K562 (cell line): Measurements from ENCODE around the gene MAML1. TPM values are rescaled to one million over a fixed set of nuclear protein-coding genes. Genes with fewer than 3 reads are reported as not detected.
A peak's percentile ranks its signal among the peaks of the same experiment; 100 is the strongest.

Source experiments
- CHD7 ChIP-seq: fragments of 200-600 bp; sonication (generic); IDR thresholded peaks from one replicate; pipeline ENCODE4 v1.6.1; 2012; ENCODE audit warnings: mild to moderate bottlenecking, low read depth, low read length, inconsistent platforms
- FOXK1 ChIP-seq: sonication (generic); formaldehyde crosslinking; IDR thresholded peaks from 2 replicates; pipeline ENCODE4 v1.8.0; 2022; ENCODE audit warnings: missing genetic modification reagents, mild to moderate bottlenecking, borderline replicate concordance
- MAFG ChIP-seq: fragments of 450-650 bp; conservative IDR thresholded peaks from 2 replicates; pipeline ENCODE4 v1.6.1; 2016; ENCODE audit warnings: missing genetic modification characterization, missing compliant biosample characterization
- NFIC ChIP-seq: fragments of 450-650 bp; IDR thresholded peaks from 2 replicates; pipeline ENCODE4 v1.6.1; 2017; ENCODE audit warnings: mild to moderate bottlenecking, inconsistent platforms
- TAF1 ChIP-seq: IDR thresholded peaks from 2 replicates; pipeline ENCODE4 v1.6.1; 2011; ENCODE audit warnings: mild to moderate bottlenecking, low read length, moderate library complexity; ENCODE audit not compliant: insufficient read depth, control insufficient read depth, severe bottlenecking; ENCODE audit errors: extremely low read depth
- TGIF2 ChIP-seq: sonication (generic); formaldehyde crosslinking; IDR thresholded peaks from 2 replicates; pipeline ENCODE4 v1.8.1; 2022; ENCODE audit warnings: mild to moderate bottlenecking, missing genetic modification reagents, moderate library complexity
- XRCC3 ChIP-seq: fragments of 450-650 bp; IDR thresholded peaks from 2 replicates; pipeline ENCODE4 v1.6.1; 2017; ENCODE audit warnings: mild to moderate bottlenecking, moderate library complexity
- ZNF134 ChIP-seq: fragments of 250-450 bp; sonication (Bioruptor Pico); conservative IDR thresholded peaks from 2 replicates; pipeline ENCODE4 v1.4.0; 2020
- ZNF212 ChIP-seq: fragments of 450-650 bp; formaldehyde crosslinking; IDR thresholded peaks from 2 replicates; pipeline ENCODE4 v1.4.0; 2020; ENCODE audit warnings: mild to moderate bottlenecking
- ZNF436 ChIP-seq: fragments of 250-450, 450-650 bp; sonication (Bioruptor Pico); formaldehyde crosslinking; IDR thresholded peaks from 2 replicates; pipeline ENCODE4 v1.7.0; 2020; ENCODE audit warnings: mild to moderate bottlenecking
- ZNF695 ChIP-seq: fragments of 450-650 bp; formaldehyde crosslinking; IDR thresholded peaks from 2 replicates; pipeline ENCODE4 v1.4.0; 2020; ENCODE audit warnings: mild to moderate bottlenecking, moderate library complexity
- polyA plus RNA-seq, 8 experiments: library from polyadenylated mRNA; depleted of rRNA in 4 of 8; stranded (reverse) in 5 of 8; unstranded in 3 of 8; fragments of >200 nt; fragmentation: Nextera tagmentation in 2 of 8; fragmentation: Illumina TruSeq in 1 of 8; extraction: Ambion mirVana in 2 of 8; extraction: Trizol in 1 of 8; gene quantifications; 2 replicates each; pipeline versions ENCODE4 v1.2.1 to v1.2.3, GENCODE V29; 2011 to 2014; ENCODE audit warnings: inconsistent platforms in 1 of 8, missing spikeins in 1 of 8
- total RNA-seq, 7 experiments: library from RNA; depleted of rRNA in 6 of 7; stranded (reverse); fragments of >200 nt in 6 of 7; fragmentation: Illumina TruSeq in 2 of 7; extraction: Trizol in 2 of 7; gene quantifications; 2 replicates each; pipeline versions ENCODE4 v1.2.1 to v1.2.3, GENCODE V29; 2011 to 2021; ENCODE audit warnings: low replicate concordance in 1 of 7
- TF ChIP-seq, protein P1 (sequence below): sonication (generic); formaldehyde crosslinking; IDR thresholded peaks from 2 replicates; pipeline ENCODE4 v1.8.1; 2023; ENCODE audit warnings: mild to moderate bottlenecking, missing genetic modification reagents
- TF ChIP-seq, protein P2 (sequence below): sonication (generic); formaldehyde crosslinking; IDR thresholded peaks from 2 replicates; pipeline ENCODE4 v1.8.0; 2023; ENCODE audit warnings: mild to moderate bottlenecking, missing genetic modification reagents

MAML1 gene
- total and polyA plus RNA-seq, 9 of the 15 experiments (the other 6 are each of a cell fraction or from before 2014, with no cell fraction given), result 0.32 to 18.4 (median 7.0) TPM

DNA sequence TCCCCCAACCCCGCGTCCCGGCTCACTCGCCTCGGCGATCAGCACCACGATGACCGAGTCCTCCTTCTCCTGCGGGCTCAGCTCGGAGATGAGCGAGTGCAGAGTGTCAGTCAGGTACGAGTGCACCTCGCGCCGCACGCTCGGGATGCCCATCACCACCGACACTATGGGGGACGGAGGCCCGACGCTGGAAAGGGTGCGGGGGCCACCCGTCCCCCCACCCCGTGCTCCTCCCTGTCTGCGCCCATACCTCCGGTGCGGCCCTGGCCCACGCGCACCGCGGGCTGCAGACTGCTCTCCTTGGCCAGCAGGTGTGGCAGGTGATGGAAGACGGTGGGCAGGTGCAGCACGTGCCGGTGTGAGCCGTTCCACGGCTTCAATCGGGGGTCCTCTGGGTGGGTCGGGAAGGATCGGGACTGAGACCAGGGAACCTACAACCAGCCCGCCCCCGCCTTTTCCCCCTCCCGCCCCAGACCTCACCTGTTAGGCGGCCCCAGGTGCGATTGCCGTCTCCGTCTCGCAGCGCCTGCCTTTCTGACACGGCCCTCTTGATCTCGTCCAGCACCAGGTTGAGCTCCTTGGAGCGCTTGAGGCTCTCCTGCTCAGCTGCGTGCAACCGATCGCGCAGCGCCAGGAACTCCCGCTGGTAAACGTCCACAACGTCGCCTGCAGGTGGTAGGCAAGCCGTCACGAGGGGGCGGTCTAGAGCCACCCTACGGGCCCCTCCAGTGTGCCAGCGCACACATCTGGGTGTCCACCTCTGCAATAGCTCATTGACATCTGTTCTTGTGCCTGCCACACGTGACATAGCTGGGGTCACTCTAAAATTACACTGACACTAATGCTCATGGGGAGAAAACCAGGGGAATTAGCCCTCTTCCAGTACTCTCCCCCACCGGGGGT, 68.9 kb downstream of the MAML1 start (continued):
- TF ChIP-seq ZNF436 (CRISPR knock-in tag) (no peak), ZNF695 (no peak), TAF1 (no peak), MAFG (no peak), CHD7 (no peak), XRCC3 (no peak), NFIC (peak; percentile 27; the same call in 1 of the 2 replicates), ZNF212 (CRISPR knock-in tag) (no peak), TGIF2 (CRISPR knock-in tag) (no peak), ZNF134 (no peak), FOXK1 (CRISPR knock-in tag) (no peak)
- TF ChIP-seq, protein P1, sequence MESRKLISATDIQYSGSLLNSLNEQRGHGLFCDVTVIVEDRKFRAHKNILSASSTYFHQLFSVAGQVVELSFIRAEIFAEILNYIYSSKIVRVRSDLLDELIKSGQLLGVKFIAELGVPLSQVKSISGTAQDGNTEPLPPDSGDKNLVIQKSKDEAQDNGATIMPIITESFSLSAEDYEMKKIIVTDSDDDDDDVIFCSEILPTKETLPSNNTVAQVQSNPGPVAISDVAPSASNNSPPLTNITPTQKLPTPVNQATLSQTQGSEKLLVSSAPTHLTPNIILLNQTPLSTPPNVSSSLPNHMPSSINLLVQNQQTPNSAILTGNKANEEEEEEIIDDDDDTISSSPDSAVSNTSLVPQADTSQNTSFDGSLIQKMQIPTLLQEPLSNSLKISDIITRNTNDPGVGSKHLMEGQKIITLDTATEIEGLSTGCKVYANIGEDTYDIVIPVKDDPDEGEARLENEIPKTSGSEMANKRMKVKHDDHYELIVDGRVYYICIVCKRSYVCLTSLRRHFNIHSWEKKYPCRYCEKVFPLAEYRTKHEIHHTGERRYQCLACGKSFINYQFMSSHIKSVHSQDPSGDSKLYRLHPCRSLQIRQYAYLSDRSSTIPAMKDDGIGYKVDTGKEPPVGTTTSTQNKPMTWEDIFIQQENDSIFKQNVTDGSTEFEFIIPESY (CRISPR knock-in tag), result peak; percentile 99
- TF ChIP-seq, protein P2, sequence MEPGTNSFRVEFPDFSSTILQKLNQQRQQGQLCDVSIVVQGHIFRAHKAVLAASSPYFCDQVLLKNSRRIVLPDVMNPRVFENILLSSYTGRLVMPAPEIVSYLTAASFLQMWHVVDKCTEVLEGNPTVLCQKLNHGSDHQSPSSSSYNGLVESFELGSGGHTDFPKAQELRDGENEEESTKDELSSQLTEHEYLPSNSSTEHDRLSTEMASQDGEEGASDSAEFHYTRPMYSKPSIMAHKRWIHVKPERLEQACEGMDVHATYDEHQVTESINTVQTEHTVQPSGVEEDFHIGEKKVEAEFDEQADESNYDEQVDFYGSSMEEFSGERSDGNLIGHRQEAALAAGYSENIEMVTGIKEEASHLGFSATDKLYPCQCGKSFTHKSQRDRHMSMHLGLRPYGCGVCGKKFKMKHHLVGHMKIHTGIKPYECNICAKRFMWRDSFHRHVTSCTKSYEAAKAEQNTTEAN (CRISPR knock-in tag), result no peak
